Trophoblast cell (in vitro differentiated cells and primary cell): ENCODE results near the gene CNN1.

Source experiments
- DNase-seq, 2 donors: peaks; one replicate each; pipeline ENCODE4 v3.0.0-alpha.2; 2016
- H2AFZ ChIP-seq: 2 replicates; pipeline ENCODE4 v1.6.1; 2013; ENCODE audit warnings: low read length, moderate library complexity, mild to moderate bottlenecking; ENCODE audit not compliant: insufficient read depth, poor library complexity
- H2AK5ac ChIP-seq: 2 replicates; pipeline ENCODE4 v1.6.1; 2013; ENCODE audit warnings: mild to moderate bottlenecking, low read length
- H2BK120ac ChIP-seq: 2 replicates; pipeline ENCODE4 v1.6.1; 2013; ENCODE audit warnings: low read length, mild to moderate bottlenecking, moderate library complexity; ENCODE audit not compliant: insufficient read depth, poor library complexity
- H2BK12ac ChIP-seq: 2 replicates; pipeline ENCODE4 v1.6.1; 2013; ENCODE audit warnings: mild to moderate bottlenecking, low read length, moderate library complexity
- H2BK5ac ChIP-seq: 2 replicates; pipeline ENCODE4 v1.6.1; 2013; ENCODE audit warnings: low read length, low read depth, moderate library complexity, mild to moderate bottlenecking; ENCODE audit not compliant: poor library complexity
- H3K14ac ChIP-seq: 2 replicates; pipeline ENCODE4 v1.6.1; 2013; ENCODE audit warnings: mild to moderate bottlenecking, low read length
- H3K18ac ChIP-seq: 2 replicates; pipeline ENCODE4 v1.6.1; 2013; ENCODE audit warnings: mild to moderate bottlenecking, low read length
- H3K23ac ChIP-seq: 2 replicates; pipeline ENCODE4 v1.6.1; 2013; ENCODE audit warnings: low read length
- H3K27ac ChIP-seq: 2 replicates; pipeline ENCODE4 v1.5.1; 2013; ENCODE audit warnings: low read depth, mild to moderate bottlenecking, inconsistent platforms, low read length, moderate library complexity
- H3K27me3 ChIP-seq: 2 replicates; pipeline ENCODE4 v1.6.1; 2013; ENCODE audit warnings: inconsistent platforms, mild to moderate bottlenecking, low read length, moderate library complexity; ENCODE audit not compliant: insufficient read depth
- H3K36me3 ChIP-seq, 2 experiments: 1 replicate in 1 of 2; 2 replicates in 1 of 2; pipeline ENCODE4 v1.6.1; 2013; ENCODE audit warnings: low read length in 2 of 2, mild to moderate bottlenecking in 2 of 2, moderate library complexity in 1 of 2; ENCODE audit not compliant: insufficient read depth in 2 of 2, control insufficient read depth in 1 of 2
- H3K4ac ChIP-seq: 2 replicates; pipeline ENCODE4 v1.6.1; 2013; ENCODE audit warnings: low read depth, mild to moderate bottlenecking, low read length, moderate library complexity
- H3K4me1 ChIP-seq, 2 experiments: 1 replicate in 1 of 2; 2 replicates in 1 of 2; pipeline ENCODE4 v1.6.1; 2013; ENCODE audit warnings: low read length in 2 of 2, mild to moderate bottlenecking in 2 of 2, moderate library complexity in 1 of 2; ENCODE audit not compliant: insufficient read depth in 2 of 2, control insufficient read depth in 1 of 2
- H3K4me2 ChIP-seq: 2 replicates; pipeline ENCODE4 v1.6.1; 2013; ENCODE audit warnings: inconsistent platforms, mild to moderate bottlenecking, low read length, moderate library complexity
- H3K4me3 ChIP-seq: 2 replicates; pipeline ENCODE4 v1.5.1; 2013; ENCODE audit warnings: mild to moderate bottlenecking, low read depth, low read length, inconsistent platforms
- H3K79me1 ChIP-seq: one replicate; pipeline ENCODE4 v1.6.1; 2013; ENCODE audit warnings: low read length
- H3K79me2 ChIP-seq: 2 replicates; pipeline ENCODE4 v1.6.1; 2013; ENCODE audit warnings: low read length, mild to moderate bottlenecking; ENCODE audit not compliant: control insufficient read depth, insufficient read depth, poor library complexity
- H3K9ac ChIP-seq: 2 replicates; pipeline ENCODE4 v1.6.1; 2013; ENCODE audit warnings: mild to moderate bottlenecking, low read length
- H3K9me3 ChIP-seq: 2 replicates; pipeline ENCODE4 v1.6.1; 2013; ENCODE audit warnings: low read depth, mild to moderate bottlenecking, control low read depth, inconsistent platforms, low read length; ENCODE audit not compliant: insufficient read depth
- H4K12ac ChIP-seq: 2 replicates; pipeline ENCODE4 v1.6.1; 2013; ENCODE audit warnings: low read depth, mild to moderate bottlenecking, low read length, moderate library complexity
- H4K8ac ChIP-seq: 2 replicates; pipeline ENCODE4 v1.6.1; 2013; ENCODE audit warnings: low read depth, mild to moderate bottlenecking, low read length, moderate library complexity
- H4K91ac ChIP-seq: one replicate; pipeline ENCODE4 v1.6.1; 2013; ENCODE audit warnings: low read depth, mild to moderate bottlenecking, low read length, moderate library complexity
- WGBS: extraction: QIAGEN DNeasy Blood & Tissue Kit; methylation state at CpG from one replicate; pipeline ENCODE4 v1.1.7; 2013; ENCODE audit warnings: missing lambda C conversion rate; ENCODE audit not compliant: insufficient read length, insufficient coverage; ENCODE audit errors: extremely low coverage; 5-methylcytosine and 5-hydroxymethylcytosine counted together

Gene CNN1

GRCh38 chr19:11556634-11557420 lies 18.2 kb downstream of the CNN1 start:
- Histone ChIP-seq H3K4me1 (peaks cover 8 to 9% of the 10 kb centered on the region in 2 experiments), H4K8ac (no peak overlapping the region), H4K12ac (no peak overlapping the region)

GRCh38 chr19:11558881-11559828 lies 20.5 kb downstream of the CNN1 start, which contains the start of gene ELOF1:
Gene ELOF1 (minus strand): TSS chr19:11559230. CDS start chr19:11554347, 4,883 bp downstream.
- H4K12ac ChIP-seq, result peak within 1 kb of the TSS; percentile 27
- H3K4me1 ChIP-seq, result peaks cover 8 to 9% of the 10 kb centered on the region in 2 experiments
- peak within 1 kb of the TSS; percentile 68 for H2AFZ ChIP-seq
- H2BK5ac ChIP-seq, result no peak within 1 kb of the TSS
- DNase-seq, result peak; percentile 100
- WGBS, result no CpG with 5 or more reads among the region's 57 CpGs
- no peaks in the 10 kb centered on the region for H3K27me3 ChIP-seq
- H2AK5ac ChIP-seq, result peak within 1 kb of the TSS; percentile 52
- peaks cover 12% of the 10 kb centered on the region for H3K79me2 ChIP-seq
- H3K36me3 ChIP-seq, result peaks cover 12 to 15% of the 10 kb centered on the region in 2 experiments
- H3K23ac ChIP-seq, result no peak within 1 kb of the TSS
- H3K9ac ChIP-seq, result peak within 1 kb of the TSS; percentile 76
- H3K9me3 ChIP-seq, result no peaks in the 10 kb centered on the region
- H3K18ac ChIP-seq, result peak within 1 kb of the TSS; percentile 71
- peak within 1 kb of the TSS; percentile 93 for H3K4me2 ChIP-seq
- H3K14ac ChIP-seq, result peak within 1 kb of the TSS; percentile 72
- H3K79me1 ChIP-seq, result peaks cover 6% of the 10 kb centered on the region
- H2BK120ac ChIP-seq, result no peak within 1 kb of the TSS
- H3K4ac ChIP-seq, result peak within 1 kb of the TSS; percentile 85
- peak within 1 kb of the TSS; percentile 23 for H4K91ac ChIP-seq
- peak within 1 kb of the TSS; percentile 92 for H3K4me3 ChIP-seq
- no peak within 1 kb of the TSS for H3K27ac ChIP-seq
- H4K8ac ChIP-seq, result peak within 1 kb of the TSS; percentile 86
- H2BK12ac ChIP-seq, result no peak within 1 kb of the TSS

More at GRCh38 chr19:11556634-11557420, 18.2 kb downstream of the CNN1 start:
- H2BK120ac ChIP-seq, result no peak overlapping the region
- no peak overlapping the region for H2AFZ ChIP-seq
- no peak overlapping the region for H2BK12ac ChIP-seq
- H3K79me2 ChIP-seq, result peaks cover 12% of the 10 kb centered on the region
- H3K4ac ChIP-seq, result peak overlapping the region; percentile 1
- no peak overlapping the region for H3K4me2 ChIP-seq
- no peaks in the 10 kb centered on the region for H3K27me3 ChIP-seq
- H3K79me1 ChIP-seq, result peaks cover 6% of the 10 kb centered on the region
- H3K9me3 ChIP-seq, result no peaks in the 10 kb centered on the region
- no peak for DNase-seq
- H3K36me3 ChIP-seq, result peaks cover 31 to 35% of the 10 kb centered on the region in 2 experiments
- no peak overlapping the region for H3K4me3 ChIP-seq
- H3K18ac ChIP-seq, result no peak overlapping the region
- no peak overlapping the region for H3K14ac ChIP-seq
- no CpG with 5 or more reads among the region's 4 CpGs for WGBS
- H2AK5ac ChIP-seq, result no peak overlapping the region
- no peak overlapping the region for H2BK5ac ChIP-seq
- no peak overlapping the region for H3K23ac ChIP-seq
- no peak overlapping the region for H4K91ac ChIP-seq
- H3K9ac ChIP-seq, result no peak overlapping the region
- H3K27ac ChIP-seq, result no peak overlapping the region

- Histone ChIP-seq H3K4me1 (peaks cover 8 to 9% of the 10 kb centered on the region in 2 experiments), H2BK12ac (no peak overlapping the region), H3K27me3 (no peaks in the 10 kb centered on the region), H3K27ac (no peak overlapping the region), H4K91ac (no peak overlapping the region), H4K8ac (no peak overlapping the region), H4K12ac (no peak overlapping the region), H3K23ac (no peak overlapping the region), H3K79me2 (peaks cover 12% of the 10 kb centered on the region), H2AK5ac (no peak overlapping the region), H3K36me3 (peaks cover 4 to 5% of the 10 kb centered on the region in 2 experiments), H3K4me2 (no peak overlapping the region), H2AFZ (no peak overlapping the region), H3K79me1 (peaks cover 6% of the 10 kb centered on the region), H3K4ac (no peak overlapping the region), H3K9ac (no peak overlapping the region), H3K14ac (no peak overlapping the region), H3K4me3 (no peak overlapping the region), H2BK5ac (no peak overlapping the region), H2BK120ac (no peak overlapping the region), H3K9me3 (no peaks in the 10 kb centered on the region), H3K18ac (no peak overlapping the region)
- no CpG with 5 or more reads among the region's 9 CpGs for WGBS
- peak in 1 of 2 donors; percentile 52 for DNase-seq
These were observed 21.9 kb downstream of the CNN1 start for GRCh38 chr19:11560404-11561051.

DNA sequence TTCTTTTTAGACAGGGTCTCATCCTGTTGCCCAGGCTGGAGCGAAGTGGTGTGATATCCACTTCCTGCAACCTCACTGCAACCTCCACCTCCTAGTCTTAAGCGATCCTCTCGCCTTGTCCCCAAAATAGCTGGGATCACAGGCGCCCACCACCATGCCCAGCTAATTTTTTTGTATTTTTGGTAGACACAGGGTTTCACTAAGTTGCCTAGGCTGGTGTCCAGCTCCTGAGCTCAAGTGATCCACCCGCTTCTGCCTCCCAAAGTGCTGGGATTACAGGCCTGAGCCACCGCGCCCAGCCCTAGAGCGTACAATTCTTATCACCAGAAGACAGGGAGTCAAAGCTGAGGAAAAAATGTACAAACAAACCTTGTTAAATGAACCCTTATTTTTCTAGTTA lies 24.9 kb downstream of the CNN1 start:
- Histone ChIP-seq H2BK12ac (no peak overlapping the region), H3K4me2 (no peak overlapping the region), H3K4me3 (no peak overlapping the region), H3K27ac (no peak overlapping the region), H3K23ac (no peak overlapping the region), H3K4me1 (no peaks in the 10 kb centered on the region), H2AFZ (no peak overlapping the region), H2AK5ac (no peak overlapping the region), H3K18ac (no peak overlapping the region), H3K9me3 (no peaks in the 10 kb centered on the region), H3K4ac (no peak overlapping the region), H3K27me3 (no peaks in the 10 kb centered on the region), H4K12ac (no peak overlapping the region), H4K8ac (no peak overlapping the region), H3K14ac (no peak overlapping the region), H3K36me3 (no peaks in the 10 kb centered on the region), H2BK5ac (no peak overlapping the region), H3K79me1 (peaks cover 6% of the 10 kb centered on the region), H4K91ac (no peak overlapping the region), H3K79me2 (peaks cover 4% of the 10 kb centered on the region), H2BK120ac (no peak overlapping the region), H3K9ac (no peak overlapping the region)
- DNase-seq, result no peak
- no CpG with 5 or more reads among the region's 8 CpGs for WGBS
